SHP77 treated with DMSO at 0.1 percent for 48 hours (cell line): ENCODE measurements around the gene MANBA.
"Not testable (repeated sequence)": the region's sequence is repeated elsewhere in the genome, so short reads cannot be mapped to it uniquely, and the experiment has no call there.

Experiments
- DNase-seq: peaks from one replicate; lab custom pipeline; 2025; lab: John Stamatoyannopoulos, UW

Gene MANBA

DNA sequence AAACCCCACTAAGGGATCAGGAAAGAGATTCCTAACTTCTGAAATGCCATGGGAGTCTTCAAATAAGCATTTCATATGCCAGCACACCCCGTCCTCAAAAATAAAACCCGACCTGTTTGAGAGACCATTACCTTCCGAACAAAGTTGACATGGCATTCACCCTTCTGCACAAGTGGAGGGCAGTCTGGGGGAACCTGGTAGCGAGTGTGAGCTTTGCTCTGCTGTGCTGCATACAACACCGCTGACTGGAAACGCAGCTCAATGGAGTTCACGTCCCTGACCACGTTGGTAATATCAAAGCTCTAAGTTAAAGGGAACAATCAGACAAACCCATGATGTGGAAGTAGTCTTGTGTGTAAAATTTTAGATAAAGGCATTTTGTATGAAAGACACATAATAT lies 38.0 kb downstream of the MANBA start:
- DNase-seq, result no peak

DNA sequence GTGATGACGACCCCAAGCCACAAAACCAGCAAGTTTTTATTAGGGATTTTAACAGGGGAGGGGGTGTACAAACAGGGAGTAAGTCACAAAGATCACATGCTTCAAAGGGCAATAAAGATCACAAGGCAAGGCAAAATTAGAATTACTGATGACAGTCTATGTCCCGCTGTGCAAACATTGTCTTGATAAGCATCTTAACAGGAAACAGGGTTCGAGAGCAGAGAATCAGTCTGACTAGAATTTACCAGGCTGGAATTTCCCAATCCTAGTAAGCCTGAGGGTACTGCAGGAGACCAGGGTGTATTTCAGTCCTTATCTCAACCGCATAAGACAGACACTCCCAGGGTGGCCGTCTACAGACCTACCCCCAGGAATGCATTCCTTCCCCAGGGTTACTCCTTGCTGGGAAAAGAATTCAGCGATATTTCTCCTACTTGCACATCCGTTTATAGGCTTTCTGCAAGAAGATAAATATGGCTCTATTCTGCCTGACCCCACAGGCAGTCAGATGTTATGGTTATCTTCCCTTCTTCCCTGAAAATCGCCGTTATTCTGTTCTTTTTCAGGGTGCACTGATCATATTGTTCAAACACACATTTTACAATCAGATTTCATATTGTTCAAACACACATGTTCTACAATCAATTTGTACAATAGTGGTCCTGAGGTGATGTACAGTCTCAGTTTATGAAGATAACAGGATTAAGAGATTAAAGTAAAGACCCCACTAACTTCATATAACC lies 41.8 kb downstream of the MANBA start:
- not testable (repeated sequence) for DNase-seq

DNA sequence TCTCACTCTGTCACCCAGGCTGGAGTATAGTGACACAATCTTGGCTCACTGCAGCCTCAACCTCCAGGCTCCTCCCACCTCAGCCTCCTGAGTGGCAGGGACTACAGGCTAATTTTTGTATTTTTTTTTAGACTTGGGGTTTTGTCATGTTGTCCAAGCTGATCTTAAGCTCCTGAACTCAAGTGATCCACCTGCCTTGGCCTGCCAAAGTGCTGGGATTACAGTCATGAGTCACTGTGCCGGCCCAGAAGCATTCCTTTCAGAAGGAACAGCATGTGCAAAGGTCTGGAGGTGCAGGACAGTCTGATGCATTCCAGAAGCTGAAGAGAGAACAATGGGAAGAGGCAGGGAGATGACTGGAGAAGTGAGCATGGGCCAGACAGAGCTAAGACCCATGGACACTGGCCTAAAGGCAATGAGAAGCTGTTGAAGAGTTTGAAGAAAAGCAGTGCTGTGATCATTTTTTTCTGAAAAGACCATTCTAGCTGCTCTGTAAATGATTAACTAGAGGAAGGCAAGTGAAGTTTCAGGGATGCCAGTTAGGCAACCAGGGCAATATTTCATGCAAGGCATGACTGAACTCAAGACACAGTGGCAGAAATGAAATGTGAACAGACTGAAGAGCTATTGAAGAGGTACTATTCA lies 43.2 kb downstream of the MANBA start:
- DNase-seq, result no peak

DNA sequence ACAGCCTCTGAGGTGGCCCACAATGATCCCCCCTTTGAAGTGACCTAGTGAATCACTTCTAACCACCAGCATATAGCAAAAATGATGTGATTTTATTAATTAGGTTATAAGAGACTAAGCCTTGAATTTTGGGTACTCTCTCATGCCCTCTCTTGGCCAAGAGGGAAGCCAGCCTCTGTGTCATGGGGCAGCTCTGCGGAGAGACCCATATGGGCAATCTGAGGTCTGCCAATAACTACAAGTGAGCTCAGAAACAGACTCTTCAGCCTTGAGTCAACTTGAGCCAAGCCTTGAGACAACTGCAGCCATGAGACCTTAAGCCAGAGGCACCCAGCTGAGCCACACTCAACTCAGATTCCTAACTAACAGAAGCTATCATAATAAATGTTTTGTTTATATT lies 45.7 kb downstream of the MANBA start:
- DNase-seq, result no peak

DNA sequence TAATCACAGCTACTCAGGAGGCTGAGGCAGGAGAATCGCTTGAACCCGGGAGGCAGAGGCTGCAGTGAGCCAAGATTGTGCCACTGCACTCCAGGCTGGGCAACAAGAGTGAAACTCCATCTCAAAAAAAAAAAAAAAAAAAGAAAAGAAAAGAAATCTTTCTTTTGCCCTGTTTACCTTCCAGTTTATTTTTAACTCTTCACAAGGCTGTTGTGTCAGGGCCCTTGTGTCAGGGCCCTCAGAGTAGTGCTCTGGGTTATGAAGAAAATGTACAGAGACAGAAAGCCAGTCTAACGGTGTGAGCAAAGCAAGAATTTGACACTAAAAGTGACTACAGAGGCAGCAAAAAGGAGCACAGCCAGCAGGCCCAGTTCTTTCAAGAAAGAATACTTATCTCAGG lies 47.0 kb downstream of the MANBA start:
- DNase-seq, result not testable (repeated sequence)

DNA sequence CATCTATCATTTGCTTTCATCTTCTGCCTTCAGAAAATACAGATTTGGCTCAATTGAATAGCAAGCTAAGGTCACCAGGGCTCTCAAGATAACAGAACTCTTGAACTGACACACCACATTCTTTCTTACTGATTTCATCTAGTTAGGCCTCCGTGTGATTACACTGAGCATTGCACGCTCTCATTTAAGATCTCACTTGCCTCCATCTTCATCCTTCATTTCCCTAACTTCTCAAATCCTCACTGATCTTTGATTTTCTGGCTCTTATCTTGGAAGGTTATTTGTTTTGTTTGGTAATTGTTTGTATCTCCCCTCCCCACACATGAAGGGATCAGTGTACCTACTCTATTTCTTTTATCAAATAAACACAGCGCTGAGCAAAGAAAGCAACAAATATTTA lies 47.7 kb downstream of the MANBA start:
- no peak for DNase-seq

DNA sequence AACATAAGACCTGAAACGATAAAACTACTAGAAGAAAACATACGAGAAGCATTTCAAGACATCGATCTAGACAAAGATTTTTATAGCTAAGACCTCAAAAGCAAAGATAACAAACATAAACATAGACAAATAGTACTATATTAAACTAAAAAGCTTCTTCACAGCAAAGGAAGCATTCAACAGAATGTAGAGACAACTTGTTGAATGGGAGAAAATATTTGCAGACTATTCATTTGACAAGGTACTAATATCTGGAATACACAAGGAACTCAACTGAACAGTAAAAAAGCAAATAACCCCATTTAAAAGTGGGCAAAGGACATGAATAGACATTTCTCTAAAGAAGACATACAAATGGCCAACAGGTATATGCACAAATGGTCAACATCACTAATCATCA lies 49.8 kb downstream of the MANBA start:
- DNase-seq, result no peak

DNA sequence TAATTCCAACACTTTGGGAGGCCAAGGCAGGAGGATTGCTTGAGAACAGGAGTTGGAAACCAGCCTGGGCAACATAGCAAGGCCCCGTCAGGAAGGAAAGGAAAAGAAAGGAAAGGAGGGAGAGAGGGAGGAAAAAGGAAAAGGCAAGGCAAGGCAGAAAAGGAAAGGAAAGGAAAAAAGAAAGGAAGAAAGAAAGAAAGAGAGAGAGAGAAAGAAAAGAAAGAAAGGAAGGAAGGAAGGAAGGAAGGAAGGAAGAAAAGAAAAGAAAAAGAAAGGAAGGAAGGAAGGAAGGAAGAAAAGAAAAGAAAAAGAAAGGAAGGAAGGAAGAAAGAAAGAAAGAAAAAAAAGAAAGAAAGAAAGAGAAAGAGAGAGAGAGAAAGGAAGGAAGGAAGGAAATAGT lies 51.7 kb downstream of the MANBA start:
- not testable (repeated sequence) for DNase-seq

DNA sequence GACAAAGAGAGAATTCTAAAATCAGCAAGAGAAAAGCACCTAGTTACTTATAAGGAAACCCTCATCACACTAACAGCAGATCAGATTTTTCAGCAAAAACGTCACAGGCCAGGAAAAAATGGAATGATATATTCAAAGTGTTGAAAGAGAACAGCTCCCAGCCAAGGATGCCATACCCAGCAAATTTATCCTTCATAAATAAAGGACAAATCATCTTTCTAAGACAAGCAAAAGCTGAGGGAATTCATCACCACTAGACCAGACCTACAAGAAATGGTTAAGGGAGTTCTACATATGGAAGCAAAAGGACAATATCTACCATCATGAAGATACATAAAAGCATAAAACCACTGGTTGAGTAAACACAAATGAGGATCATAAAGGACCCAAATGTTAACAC lies 53.6 kb downstream of the MANBA start:
- DNase-seq, result no peak

DNA sequence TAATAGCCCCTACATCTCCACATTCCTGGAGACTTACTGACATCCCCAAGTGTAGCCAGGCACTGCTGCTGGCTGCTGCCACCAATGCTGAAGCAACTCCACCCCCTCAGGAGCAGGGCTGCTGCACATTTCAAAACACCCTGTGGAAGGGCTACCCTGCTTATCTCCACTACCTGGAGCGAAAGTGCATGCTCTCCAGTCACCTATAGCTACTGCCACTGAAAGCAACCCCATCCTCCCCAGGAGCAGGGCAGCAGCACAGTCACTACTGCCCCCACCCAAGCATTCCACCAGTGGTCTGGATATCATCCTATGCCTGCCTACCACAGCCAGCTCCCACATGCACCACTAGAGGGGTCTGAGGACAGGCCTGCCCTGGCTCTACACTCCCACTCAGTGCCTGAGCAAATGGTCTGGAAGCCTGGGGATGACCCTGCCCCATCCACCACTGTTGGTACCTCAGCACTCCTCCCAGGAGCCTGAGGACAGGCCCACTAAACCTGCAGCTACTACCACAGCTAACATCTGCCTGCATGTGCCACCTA lies 55.3 kb downstream of the MANBA start:
- DNase-seq, result no peak

DNA sequence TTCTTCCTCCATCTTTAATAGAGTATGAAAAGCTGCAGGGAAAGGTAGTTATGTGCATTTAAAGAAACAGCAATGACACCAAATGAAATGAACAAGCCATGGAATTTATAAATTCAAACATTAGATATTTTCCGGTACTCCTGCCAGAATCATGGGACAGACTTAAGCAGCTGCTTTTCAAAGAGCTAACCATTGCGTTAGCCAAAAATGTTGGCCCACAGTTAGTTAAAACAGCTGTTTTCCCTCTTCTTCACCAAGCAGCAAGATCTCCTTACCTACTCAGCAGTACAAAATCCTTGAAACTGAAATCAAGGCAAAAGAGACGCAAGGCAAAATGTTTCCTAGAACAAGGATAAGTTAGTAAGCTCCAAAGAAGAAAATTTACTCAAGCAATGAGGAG lies 64.0 kb downstream of the MANBA start:
- DNase-seq, result no peak

DNA sequence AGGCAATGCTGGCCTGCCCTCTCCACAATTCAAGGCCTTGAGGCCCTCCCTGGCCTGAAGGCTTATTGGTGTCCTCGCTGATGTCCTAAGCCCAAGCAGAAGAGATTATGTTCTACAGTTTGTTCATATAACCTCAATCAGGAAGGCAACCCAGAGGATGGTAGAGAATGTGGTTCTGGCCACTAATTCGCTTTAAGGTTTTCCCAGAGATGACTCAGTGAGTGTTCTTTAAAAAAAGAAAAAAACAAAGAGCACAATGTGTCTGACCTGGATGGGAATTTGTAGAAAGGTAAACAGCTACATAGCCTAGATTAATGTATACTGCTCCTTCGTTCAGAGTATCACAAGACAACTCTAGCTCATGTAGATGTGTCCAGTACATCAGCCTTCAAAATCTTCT lies 66.0 kb downstream of the MANBA start:
- DNase-seq, result no peak

DNA sequence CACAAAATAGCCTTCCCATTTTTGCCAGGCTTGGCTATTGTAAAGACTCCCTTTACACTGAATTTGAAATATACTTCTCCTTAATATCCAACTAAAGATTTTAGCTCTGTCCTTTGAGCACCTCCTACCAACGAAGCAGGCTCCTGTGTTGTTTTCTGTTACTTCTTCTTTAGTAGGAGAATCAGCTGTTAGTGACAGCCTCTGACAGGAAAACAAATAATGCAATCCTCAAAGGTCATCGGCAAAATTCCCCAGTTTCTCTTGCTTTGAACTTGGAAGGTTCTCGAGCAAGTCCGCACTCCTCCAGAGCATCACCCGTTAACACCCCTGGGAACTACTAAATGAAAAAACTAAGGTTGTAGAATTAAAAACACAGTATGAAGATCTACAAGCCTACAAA lies 66.9 kb downstream of the MANBA start:
- DNase-seq, result no peak

DNA sequence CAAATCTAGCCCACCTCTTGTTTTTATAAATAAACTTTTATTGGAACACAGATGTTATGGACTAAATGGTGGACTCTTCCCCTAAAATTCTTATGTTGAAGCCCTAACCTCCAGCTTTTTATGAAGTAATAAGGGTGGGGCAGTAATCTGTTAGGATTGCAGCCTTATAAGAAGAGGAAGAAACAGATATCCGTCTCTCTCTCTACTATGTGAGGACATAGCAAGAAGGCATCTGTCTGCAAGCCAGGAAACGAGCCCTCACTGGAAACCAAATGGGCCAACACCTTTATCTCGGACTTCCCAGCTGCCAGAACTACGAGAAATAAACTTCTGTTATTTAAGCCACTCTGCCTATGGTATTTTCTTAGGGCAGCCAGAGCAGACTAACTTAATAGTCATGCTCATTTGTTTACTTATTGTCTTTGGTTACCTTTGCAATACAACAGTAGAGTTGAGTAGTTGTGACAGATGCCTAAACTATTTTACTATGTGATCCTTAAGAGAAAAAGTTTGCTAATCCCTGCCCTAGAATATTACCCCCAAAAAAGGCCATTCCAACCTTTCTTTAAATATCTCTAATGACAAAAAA lies 67.4 kb downstream of the MANBA start:
- DNase-seq, result no peak

DNA sequence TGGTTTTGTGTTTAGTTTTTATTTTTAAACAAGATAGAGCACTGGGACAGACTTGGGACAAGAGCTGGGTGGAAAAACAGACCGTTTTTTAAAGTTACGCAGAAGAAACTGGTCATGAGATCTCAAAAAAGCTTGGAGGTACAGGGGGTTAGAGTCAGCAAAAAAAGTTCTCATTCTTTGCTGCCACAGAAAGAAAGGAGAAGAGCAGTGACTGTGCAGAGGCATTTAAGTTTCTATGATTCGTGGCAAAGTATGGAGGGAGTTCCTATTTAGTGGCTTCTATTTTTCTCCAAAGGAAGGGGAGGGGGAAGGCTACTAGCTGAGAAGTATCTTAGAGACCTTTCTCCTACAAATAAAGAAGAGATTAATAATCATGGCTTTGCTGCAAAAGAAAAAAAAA lies 68.3 kb downstream of the MANBA start:
- DNase-seq, result no peak

DNA sequence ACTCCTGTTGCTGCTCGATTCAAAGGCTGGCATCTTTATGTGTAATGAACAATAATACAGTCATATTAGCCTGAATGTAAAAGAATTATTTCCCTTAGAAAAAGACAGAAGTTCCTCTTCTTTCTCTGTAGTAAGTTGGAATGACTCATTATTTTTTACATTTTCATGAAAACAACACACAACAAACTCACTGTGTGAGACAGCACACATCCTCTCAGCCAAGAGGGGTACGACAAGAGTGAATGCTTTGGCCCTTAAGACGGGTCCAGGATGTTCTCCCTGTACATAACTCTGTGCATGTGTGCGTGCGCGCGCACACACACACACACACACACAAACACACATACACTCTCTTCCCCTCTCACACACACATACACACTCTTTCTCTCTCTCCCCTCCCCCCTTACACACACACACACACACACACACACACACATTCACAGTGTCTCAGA lies 72.8 kb downstream of the MANBA start:
- no peak for DNase-seq

DNA sequence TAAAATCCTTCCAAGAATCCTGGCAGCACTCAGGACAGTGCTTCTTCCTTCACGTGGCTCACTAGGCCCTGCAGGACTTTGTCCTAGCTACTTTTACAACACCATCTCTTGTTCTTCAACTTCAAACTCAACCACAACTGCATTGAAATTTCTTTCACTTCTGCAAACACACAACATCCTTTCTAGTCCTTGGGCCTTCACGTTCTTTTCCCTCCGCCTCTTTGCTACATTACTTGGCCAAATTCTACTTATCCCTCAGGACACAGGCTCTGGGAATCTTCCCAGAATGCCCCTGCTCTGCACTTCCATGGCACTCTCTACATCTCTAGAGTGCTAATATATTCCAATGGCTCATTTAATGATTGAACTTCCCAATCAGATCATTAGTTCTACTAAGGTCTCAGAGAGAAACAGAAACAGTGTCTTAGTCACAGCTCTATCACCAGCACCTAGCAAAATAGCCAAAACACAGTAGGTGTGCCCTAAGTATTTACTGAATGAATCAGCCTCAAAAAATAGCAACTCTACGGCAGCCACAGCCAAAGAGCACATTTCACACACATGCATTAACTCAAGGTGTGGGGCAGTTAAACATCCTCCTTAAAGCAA lies 73.3 kb downstream of the MANBA start:
- no peak for DNase-seq

DNA sequence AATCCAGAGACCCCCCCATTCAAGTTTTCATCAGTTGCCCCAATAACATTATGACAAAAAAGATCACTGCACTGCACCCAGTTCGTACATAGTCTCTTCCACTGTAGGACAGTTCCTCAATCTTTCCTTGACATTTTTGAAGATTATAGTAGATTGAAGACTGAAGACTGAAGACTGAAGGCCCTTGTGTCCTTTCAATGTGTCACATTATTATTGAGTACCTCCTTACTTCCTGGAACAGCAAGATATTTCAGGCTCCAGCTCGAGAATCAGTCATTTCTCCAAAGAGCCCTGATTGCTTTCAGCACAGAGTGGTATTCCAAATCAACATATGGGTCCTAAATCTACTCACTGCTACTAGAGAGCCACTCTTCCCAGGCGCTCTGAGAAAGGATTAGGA lies 75.0 kb downstream of the MANBA start:
- no peak for DNase-seq

DNA sequence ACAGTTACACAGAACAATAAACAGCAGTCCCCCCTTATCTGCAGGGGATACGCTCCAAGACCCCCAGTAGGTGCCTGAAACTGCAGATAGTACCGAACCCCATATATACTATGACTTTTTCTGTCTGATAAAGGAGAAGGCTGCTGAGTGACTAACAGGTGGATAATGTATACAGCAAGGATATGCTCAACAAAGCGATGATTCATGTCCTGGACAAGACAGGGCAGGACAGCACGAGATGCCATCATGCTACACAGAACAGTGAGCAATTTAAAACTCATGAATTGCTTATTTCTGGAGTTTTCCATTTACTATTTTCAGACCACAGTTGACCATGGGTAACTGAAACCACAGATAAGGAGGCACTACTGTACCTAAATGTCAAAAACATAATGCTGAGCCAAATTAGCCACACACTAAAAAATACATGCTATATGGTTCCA lies 76.1 kb downstream of the MANBA start:
- no peak for DNase-seq

DNA sequence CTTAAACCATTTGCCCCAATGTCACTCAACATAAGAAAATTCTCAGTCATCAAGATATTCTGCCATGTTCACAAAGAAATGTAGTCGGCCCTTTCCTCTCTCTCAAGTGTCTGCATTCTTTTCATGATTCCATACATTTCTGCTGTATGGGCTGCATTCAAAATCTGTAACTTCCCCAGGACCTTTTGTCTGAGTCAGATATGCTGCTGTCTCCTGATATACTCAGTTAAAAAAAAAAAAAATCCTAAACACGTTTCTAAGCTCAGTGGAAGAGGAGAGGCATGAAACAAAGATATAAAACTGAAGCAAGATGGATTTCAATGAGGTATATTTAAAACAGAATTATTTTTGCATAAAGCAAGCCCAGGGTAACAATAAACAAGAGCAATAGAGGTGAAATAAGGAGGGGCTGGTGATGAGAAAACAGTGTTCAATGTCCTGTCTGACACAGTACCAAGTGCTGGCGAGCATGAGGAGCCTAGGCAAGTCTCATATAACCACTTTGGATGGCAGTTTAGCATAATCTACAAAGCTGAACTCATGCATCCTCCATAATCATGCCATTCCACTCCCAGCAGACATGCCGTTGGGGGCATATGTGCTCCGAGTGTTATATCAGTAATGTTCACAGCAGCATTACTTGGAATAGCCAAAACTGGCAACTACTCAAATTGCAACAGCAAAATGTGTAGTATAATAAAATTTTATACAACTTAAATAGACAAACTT lies 76.7 kb downstream of the MANBA start:
- DNase-seq, result no peak

DNA sequence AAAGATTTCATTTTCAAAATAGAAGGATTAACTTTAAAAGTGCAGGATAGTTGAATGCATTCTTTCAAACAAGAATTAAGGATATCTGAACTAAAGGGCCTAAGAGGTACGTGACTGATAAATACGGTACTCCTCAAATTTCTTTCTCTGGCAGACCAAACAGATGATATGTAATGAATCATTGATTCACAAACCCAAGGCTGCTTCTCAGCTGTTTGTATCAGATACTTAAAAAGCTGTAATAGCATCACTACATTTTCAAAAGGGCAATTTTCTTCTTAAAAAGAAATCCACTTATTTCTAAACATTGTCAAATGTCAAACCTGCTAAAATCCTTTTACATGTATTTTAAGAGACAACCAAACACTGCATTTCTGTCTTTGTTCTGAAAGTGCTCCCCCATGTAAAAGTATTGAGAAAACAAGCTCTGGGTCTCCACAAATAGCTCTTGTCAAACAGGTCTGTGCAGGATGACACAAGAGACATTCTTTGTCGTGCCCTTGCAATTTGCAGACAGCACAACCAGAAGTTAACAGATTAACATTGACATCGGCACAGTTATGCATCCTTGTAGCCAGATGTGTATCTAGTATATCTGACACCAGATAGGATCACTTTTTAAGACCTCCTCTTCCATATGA lies 82.0 kb downstream of the MANBA start:
- DNase-seq, result no peak

DNA sequence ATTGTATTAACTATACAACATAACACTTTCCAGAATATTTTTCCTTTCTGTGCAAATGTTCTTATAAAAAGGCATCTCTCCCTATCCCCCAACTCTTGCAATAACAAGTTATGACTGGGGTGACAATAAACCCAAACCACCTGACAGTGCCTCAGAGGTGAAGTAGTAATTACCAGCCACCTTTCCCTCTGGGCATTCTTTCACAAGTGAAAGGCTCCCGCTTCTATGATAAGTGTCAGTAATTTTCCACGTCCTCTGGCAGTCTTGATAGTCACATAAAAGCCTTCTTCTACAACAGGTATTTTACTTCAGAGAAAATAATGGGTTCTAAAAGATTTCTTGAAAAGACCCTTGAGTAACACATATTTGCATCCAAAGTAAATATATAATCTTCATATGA lies 82.7 kb downstream of the MANBA start:
- no peak for DNase-seq
